ENCODE measurements around the gene SLC34A1.
"Not testable (repeated sequence)": the region's sequence is repeated elsewhere in the genome, so short reads cannot be mapped to it uniquely, and the experiment has no call there.

SLC34A1 gene

DNA sequence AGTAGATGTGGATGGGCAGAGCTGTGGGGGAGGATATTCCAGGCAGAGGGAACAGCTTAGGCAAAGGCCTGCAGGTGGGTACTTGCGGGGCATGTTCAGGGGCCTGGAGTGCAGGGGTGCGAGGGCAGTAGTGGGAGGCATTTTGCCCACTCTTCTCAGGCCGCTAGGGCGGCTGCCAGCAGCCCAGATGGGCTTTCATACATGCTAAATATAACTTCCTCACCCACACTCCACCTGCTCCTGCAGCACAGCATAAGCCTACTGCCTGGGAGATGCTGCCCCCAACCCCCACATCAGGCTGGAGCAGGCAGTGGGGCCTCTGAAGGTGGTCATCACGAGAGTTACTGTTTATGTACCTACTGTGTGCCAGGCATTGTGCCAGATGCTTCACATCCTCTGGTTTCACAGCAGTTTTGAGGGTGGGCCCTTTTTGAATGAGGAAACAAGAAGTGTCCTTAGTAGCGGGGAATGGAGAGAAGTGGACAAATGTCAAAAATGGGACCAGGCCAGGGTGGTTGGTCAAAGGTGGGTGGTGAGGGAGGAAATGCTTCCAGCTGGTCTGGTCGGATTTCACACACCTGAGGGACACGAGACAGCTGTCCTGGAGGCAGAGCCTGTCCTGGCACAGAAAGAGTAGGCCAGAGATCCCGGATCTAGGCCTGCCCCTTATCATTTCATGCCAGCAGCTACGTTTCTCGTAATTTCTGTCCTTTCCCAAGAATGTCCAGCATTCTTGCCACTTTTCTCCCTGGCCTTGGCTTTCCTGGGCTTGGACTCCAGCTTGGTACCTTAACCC lies 14.4 kb upstream of the SLC34A1 start:
- DNase-seq = no peak

GRCh38 chr5:177370488-177371119 lies 13.6 kb upstream of the SLC34A1 start:
- DNase-seq = peak in 3 of 5 donors; percentile 58 to 71 (median 62)

- DNase-seq = no peak
Measured at GRCh38 chr5:177371120-177372033, 12.9 kb upstream of the SLC34A1 start.

DNA sequence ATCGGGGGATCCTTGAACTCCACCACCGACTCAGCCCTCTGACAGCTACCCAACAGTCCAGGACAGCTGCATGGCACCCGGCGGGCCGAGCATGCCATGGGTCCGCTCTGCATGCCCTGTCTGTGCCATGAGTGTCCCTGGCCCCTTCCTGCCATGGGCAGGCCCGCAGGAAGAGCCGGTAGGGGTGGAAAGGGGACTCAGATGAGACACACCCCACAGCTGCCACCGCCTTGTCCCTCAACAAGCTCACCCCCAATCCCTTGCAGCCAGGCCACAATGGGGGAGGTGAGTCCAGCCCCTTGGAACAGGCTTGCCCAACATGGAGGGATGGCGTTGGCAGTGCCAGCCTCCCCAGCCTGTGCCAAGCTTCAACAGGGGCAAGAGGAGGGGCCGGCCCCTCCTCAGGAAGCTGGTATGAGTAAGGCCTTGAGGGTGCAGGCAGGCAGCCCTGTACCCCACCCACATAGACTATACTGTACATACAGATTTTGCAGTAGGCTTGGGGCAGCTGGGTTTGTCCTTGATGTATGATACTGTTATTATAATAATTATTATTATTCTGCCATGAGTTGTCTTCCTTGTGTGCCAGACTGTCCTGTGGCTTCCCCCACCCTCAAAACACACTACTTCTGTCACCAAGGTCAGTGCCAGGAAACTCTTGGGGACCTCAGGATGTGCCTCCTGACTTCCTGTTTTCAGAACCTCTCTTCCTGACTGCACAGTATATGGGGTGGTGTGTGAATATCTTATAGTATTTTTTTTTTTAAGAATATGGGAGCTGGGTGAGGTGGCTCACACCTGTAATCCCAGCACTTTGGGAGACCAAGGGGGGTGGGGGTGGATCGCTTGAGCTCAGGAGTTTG lies 12.0 kb upstream of the SLC34A1 start:
- peak in 1 of 5 donors; percentile 84 for DNase-seq

DNA sequence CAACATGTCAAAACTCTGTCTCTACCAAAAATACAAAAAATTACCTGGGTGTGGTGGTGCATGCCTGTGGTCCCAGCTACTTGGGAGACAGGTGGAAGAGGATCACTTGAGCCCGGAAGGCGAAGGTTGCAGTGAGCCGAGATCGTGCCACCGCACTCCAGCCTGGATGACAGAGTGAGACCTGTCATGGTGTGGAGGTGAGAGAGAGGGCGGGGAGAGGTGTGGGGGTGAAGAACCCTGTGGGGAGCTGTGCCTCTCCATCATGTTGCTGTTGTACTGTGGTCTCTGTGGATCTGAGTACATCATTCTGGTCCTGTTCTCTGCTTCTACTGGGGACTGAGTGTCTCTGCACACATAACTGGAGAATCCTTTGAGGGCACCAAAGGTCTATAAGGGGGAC lies 11.3 kb upstream of the SLC34A1 start:
- peak in 1 of 5 donors; percentile 20 for DNase-seq

DNA sequence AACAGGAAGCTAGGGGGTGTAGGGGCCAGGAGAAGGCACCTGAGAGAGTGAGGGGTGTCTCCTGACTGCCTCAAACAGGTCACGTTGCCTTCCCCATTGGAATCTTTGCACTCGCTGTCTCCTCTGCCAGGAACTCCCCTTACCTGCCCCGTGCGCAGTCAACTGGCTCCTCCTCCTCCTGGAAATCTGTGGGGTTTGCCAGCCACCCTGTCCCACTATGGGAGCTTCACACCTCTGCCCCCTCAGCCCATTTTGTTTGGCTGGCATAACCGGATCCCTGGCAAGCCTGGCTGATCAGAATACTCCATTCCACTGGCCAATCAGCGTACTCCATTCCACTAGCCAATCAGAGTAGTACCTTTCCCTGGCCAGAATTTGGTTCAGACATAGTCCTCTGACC lies 10.4 kb upstream of the SLC34A1 start:
- DNase-seq = no peak

GRCh38 chr5:177374211-177374610 lies 10.0 kb upstream of the SLC34A1 start:
- DNase-seq = no peak

DNA sequence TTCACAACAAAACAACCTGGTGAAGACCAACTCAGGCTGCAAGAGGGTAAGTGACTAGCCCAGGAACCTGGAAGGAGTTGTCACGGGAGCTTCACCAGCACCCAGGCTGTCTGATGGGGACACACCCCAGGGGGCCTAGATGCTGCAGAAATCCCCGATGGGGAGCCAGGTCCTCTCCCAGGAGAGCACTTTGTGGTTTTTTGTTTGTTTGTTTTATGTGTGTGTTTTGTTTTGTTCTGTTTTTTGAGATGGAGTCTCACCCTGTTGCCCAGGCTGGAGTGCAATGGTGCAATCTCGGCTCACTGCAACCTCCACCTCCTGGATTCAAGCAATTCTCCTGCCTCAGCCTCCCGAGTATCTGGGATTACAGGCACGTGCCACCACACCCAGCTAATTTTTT lies 8.7 kb upstream of the SLC34A1 start:
- DNase-seq = not testable (repeated sequence)

DNA sequence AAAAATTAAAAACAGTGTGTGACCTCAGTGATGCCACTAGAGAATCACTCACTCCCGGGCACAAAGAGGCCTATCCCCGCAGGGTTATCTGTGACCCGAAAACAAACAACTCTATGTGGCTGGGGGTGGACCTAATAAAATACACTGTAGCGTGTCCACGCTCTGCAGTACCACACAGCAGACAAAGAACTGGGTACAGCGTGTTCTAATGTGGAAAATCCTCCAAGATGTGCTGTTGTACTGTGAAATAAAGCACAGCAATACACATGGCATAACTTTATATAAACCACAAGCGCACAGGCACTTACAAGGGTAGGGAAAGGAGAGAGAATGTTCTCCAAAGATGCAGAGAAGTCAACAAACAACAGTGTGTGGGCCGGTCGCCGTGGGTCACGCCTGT lies 8.1 kb upstream of the SLC34A1 start:
- DNase-seq = no peak

- DNase-seq = no peak
Measured at GRCh38 chr5:177377851-177378776, 6.1 kb upstream of the SLC34A1 start.

GRCh38 chr5:177378884-177379883 lies 5.0 kb upstream of the SLC34A1 start:
- DNase-seq = peak in 1 of 5 donors; percentile 62

DNA sequence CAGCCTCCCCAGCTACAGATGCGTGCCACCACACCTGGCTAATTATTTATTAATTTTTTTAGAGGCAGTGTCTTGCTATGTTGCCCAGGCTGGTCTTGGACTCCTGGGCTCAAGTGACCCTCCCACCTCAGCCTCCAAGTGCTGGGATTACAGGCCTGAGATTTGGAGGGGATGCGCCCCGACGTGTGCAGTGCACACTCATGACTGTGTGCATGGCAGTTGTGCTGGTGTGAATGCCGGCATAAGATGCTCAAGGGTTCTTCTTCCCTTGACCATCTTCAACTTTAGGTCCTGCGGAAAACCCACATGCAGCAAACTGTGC lies 3.5 kb upstream of the SLC34A1 start:
- DNase-seq = no peak

DNA sequence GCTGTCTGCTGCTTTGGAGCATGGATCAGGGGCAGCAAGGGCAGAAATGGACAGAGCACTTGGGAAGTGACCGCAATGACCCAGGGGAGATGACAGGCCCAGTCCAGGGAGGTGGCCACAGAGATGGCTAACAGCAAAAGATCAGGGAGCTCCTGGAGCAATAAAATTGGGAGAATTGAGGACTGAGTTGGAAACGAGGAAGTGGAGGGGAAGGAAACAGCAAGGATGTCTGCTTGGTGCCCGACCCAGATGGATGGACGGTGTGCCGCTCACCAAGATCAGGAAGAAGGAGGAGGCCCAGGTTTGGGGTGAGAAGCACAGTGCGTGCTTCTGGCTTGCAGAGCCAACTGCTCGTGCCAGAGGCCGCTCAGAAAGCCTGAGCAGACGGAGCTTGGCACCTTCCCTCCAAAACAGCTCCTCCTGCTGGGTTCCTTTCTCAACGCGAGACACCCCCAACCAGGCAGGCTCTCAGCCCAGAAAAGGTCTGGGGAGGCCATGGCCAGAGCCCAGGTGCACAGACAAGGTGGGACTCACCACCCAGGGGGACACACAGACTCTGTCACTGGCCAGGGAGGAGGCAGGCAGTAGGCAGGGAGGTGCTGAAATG lies 1.7 kb upstream of the SLC34A1 start:
- peak in 1 of 5 donors; percentile 48 for DNase-seq

- no peak for DNase-seq
Measured at GRCh38 chr5:177383181-177383580, 1.1 kb upstream of the SLC34A1 start.

DNA sequence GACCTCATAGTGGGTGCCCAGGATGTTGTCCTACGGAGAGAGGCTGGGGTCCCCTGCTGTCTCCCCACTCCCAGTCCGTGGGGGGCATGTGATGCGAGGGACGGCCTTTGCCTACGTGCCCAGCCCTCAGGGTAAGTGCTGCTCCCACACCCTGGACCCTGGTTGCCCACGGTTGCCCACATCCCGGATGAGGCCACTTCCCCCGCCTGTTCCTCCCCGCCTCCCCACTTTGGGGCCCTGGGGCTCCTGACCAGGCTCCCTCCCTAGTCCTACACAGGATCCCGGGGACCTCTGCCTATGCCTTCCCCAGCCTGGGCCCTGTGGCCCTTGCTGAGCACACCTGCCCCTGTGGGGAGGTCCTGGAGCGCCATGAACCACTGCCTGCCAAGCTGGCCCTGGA lies 1.5 kb downstream of the SLC34A1 start:
- no peak for DNase-seq

DNA sequence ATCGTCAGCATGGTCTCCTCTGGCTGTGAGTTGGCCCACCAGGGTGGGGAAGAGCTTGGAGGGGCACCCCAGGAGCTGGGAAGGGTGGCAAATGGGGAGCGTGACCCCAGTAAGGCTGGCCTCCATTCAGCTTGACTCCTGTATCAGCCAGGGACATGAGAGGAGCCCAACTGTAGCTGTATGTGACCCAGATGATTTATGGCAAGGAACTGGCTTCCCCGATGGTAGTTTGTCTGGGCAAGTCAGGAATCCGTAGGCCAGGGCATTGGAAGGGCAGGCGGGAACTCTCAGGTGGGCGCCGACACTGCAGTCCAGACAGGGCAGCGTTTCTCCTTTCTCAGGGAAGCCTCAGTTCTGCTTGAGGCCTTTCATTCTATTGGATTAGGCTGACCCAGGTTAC lies 2.3 kb downstream of the SLC34A1 start:
- no peak for DNase-seq

GRCh38 chr5:177387405-177387804 lies 3.2 kb downstream of the SLC34A1 start:
- DNase-seq = no peak

DNA sequence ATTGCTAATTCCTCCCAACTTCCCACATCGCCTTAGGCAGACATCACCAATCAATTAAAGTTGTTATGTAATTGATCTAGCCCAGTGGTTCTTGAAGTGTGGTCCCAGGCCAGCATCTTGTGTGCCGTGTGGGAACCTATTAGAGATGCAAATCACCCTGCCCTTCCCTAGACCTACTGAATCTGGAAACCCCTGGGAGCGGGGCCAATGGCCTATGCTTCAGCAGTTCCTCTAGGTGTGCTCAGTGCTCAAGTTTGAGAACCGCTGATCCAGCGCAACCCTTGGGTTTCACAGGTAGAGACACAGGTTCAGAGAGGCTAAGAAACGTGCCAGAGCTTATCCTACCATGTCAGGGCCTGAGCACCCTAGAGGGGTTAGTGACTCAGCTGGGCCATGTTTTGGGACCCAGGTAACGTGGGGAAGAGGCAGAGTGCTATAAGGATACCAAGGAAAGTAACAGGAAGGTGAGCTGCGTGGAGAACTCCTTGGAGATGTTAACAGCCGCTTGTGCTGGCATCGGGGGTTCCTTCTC lies 4.4 kb downstream of the SLC34A1 start:
- DNase-seq = no peak
